WTC11 (cell line): Measurements from ENCODE around the gene CERT1. TPM values are rescaled to one million over a fixed set of nuclear protein-coding genes. Genes with fewer than 3 reads are reported as not detected.

Source experiments
- ATAC-seq: fragments of 200-7000 bp; cut with Tn5 transposase; 2 replicates; pipeline ENCODE4 v1.10.0; 2021; ENCODE audit warnings: mild to moderate bottlenecking, moderate library complexity
- CTCF ChIA-PET: fragments of 300-600 bp; sonication (Branson Sonifier 250); formaldehyde crosslinking; loops from one replicate; lab custom pipeline; 2021; ENCODE audit warnings: antibody characterized with exemption; lab: Charles Lee
- POLR2A ChIA-PET: fragments of 350-600 bp; sonication (Branson Sonifier 250); formaldehyde crosslinking; loops from one replicate; lab custom pipeline; 2021; ENCODE audit warnings: antibody characterized with exemption; lab: Charles Lee
- DNase-seq: peaks from one replicate; pipeline ENCODE4 v3.0.0; 2021; ENCODE audit warnings: low spot score
- H3K27ac Mint-ChIP-seq: 2 replicates; pipeline ENCODE4 v1.8.0; 2021; ENCODE audit warnings: mixed read lengths
- H3K27me3 Mint-ChIP-seq: 2 replicates; pipeline ENCODE4 v1.8.0; 2021; ENCODE audit warnings: low read depth, mild to moderate bottlenecking, moderate library complexity, mixed read lengths
- H3K36me3 Mint-ChIP-seq: 2 replicates; pipeline ENCODE4 v1.8.0; 2021; ENCODE audit warnings: mixed read lengths
- H3K4me1 Mint-ChIP-seq: 2 replicates; pipeline ENCODE4 v1.8.0; 2022; ENCODE audit warnings: mixed read lengths
- H3K4me3 Mint-ChIP-seq: 2 replicates; pipeline ENCODE4 v1.8.0; 2021; ENCODE audit warnings: mild to moderate bottlenecking, moderate library complexity, mixed read lengths
- H3K9me3 Mint-ChIP-seq: 2 replicates; pipeline ENCODE4 v1.8.0; 2021; ENCODE audit warnings: mixed read lengths
- FOXJ3 ChIP-seq: sonication (generic); formaldehyde crosslinking; IDR thresholded peaks from 2 replicates; pipeline ENCODE4 v1.9.0; 2021; ENCODE audit warnings: missing genetic modification reagents, mild to moderate bottlenecking, borderline replicate concordance
- FOXK1 ChIP-seq: sonication (generic); formaldehyde crosslinking; IDR thresholded peaks from 2 replicates; pipeline ENCODE4 v1.8.0; 2022; ENCODE audit warnings: mild to moderate bottlenecking, moderate library complexity, missing genetic modification reagents
- JAZF1 ChIP-seq: fragments of 250-450 bp; sonication (Bioruptor Pico); IDR thresholded peaks from 2 replicates; pipeline ENCODE4 v1.9.0; 2021; ENCODE audit warnings: moderate library complexity, mild to moderate bottlenecking, inconsistent platforms
- NFYB ChIP-seq: sonication (generic); formaldehyde crosslinking; conservative IDR thresholded peaks from 2 replicates; pipeline ENCODE4 v1.8.0; 2022; ENCODE audit warnings: low read depth, missing genetic modification reagents
- NR3C1 ChIP-seq: sonication (generic); formaldehyde crosslinking; conservative IDR thresholded peaks from 2 replicates; pipeline ENCODE4 v1.8.1; 2023; ENCODE audit warnings: low read depth, mild to moderate bottlenecking, missing genetic modification reagents
- PRRX2 ChIP-seq: fragments of 250-450 bp; sonication (Bioruptor Pico); IDR thresholded peaks from 2 replicates; pipeline ENCODE4 v1.8.0; 2021; ENCODE audit warnings: mild to moderate bottlenecking
- SMAD4 ChIP-seq: sonication (generic); formaldehyde crosslinking; IDR thresholded peaks from 2 replicates; pipeline ENCODE4 v1.8.0; 2022; ENCODE audit warnings: mild to moderate bottlenecking, missing genetic modification reagents
- TEAD1 ChIP-seq: sonication (generic); formaldehyde crosslinking; IDR thresholded peaks from 2 replicates; pipeline ENCODE4 v1.8.0; 2022; ENCODE audit warnings: mild to moderate bottlenecking, missing genetic modification reagents
- ZNF138 ChIP-seq: sonication (generic); formaldehyde crosslinking; conservative IDR thresholded peaks from 2 replicates; pipeline ENCODE4 v1.8.1; 2022; ENCODE audit warnings: mild to moderate bottlenecking, moderate library complexity, missing genetic modification reagents
- ZNF219 ChIP-seq: sonication (generic); formaldehyde crosslinking; IDR thresholded peaks from 2 replicates; pipeline ENCODE4 v1.8.0; 2023; ENCODE audit warnings: missing genetic modification reagents, mild to moderate bottlenecking, borderline replicate concordance
- ZNF232 ChIP-seq: sonication (generic); formaldehyde crosslinking; IDR thresholded peaks from 2 replicates; pipeline ENCODE4 v1.8.0; 2022; ENCODE audit warnings: mild to moderate bottlenecking, missing genetic modification reagents
- ZNF416 ChIP-seq: fragments of 250-450 bp; sonication (Bioruptor Pico); IDR thresholded peaks from 2 replicates; pipeline ENCODE4 v1.9.0; 2021; ENCODE audit warnings: mild to moderate bottlenecking, inconsistent platforms
- ZNF671 ChIP-seq: fragments of 250-450 bp; sonication (Bioruptor Pico); IDR thresholded peaks from 2 replicates; pipeline ENCODE4 v1.8.0; 2021; ENCODE audit warnings: mild to moderate bottlenecking
- total RNA-seq: library from RNA; stranded (reverse); gene quantifications from 3 replicates; pipeline ENCODE4 v1.2.3, GENCODE V29; 2021
- TF ChIP-seq, protein P1 (sequence below): sonication (generic); formaldehyde crosslinking; IDR thresholded peaks from 2 replicates; pipeline ENCODE4 v1.8.0; 2022; ENCODE audit warnings: mild to moderate bottlenecking, missing genetic modification reagents
- TF ChIP-seq, protein P2 (sequence below): fragments of 250-450 bp; sonication (Bioruptor Pico); IDR thresholded peaks from 2 replicates; pipeline ENCODE4 v1.9.0; 2021; ENCODE audit warnings: moderate library complexity, mild to moderate bottlenecking, inconsistent platforms, borderline replicate concordance
- TF ChIP-seq, protein P3 (sequence below): sonication (generic); formaldehyde crosslinking; IDR thresholded peaks from 2 replicates; pipeline ENCODE4 v1.8.0; 2022; ENCODE audit warnings: mild to moderate bottlenecking, missing genetic modification reagents
- TF ChIP-seq, protein P4 (sequence below): sonication (generic); formaldehyde crosslinking; IDR thresholded peaks from 2 replicates; pipeline ENCODE4 v1.8.0; 2022; ENCODE audit warnings: mild to moderate bottlenecking, missing genetic modification reagents
- TF ChIP-seq, protein P5 (sequence below): sonication (generic); formaldehyde crosslinking; IDR thresholded peaks from 2 replicates; pipeline ENCODE4 v1.8.1; 2023; ENCODE audit warnings: mild to moderate bottlenecking, missing genetic modification reagents
- TF ChIP-seq, protein P6 (sequence below): fragments of 250-450 bp; sonication (Bioruptor Pico); IDR thresholded peaks from 2 replicates; pipeline ENCODE4 v1.9.0; 2021; ENCODE audit warnings: mild to moderate bottlenecking

The CERT1 gene
- total RNA-seq, 1 experiment from 2014 or later = 50.8 TPM

DNA sequence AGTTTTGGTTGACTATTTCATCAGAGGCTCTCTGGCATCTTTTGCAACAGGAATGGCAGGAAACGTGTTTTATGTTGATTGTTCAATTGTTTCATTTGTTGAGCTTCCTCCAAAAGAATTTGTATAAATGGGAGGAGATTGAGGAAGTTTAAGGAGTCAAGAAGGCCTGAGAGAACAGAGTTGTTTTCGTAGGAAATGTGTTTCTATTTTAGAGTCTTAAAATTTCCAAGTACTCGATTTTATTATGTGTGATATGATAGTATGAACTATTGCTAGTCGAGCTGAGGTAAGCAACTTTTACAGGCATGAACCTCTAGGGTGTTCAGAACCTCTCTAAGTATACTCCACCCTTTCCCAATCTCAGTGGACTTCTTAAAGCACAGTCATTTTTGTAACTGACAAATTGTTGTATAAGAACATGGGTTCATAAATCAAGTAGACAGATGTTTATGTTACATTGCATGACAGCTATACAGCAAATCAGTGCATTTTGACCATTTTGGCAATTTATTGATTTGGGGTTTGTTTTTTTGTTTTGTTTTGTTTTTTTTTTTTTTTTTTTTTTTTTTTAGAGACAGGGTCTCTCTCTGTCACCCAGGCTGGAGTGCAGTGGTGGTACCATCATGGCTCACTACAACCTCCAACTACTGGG lies 47.7 kb upstream of the CERT1 start:
- Mint-ChIP-seq H3K27ac (no peak overlapping the region), H3K9me3 (peaks cover 28% of the 10 kb centered on the region), H3K27me3 (no peaks in the 10 kb centered on the region), H3K36me3 (peaks cover 19% of the 10 kb centered on the region), H3K4me3 (no peak overlapping the region), H3K4me1 (peaks cover 9% of the 10 kb centered on the region)
- ChIA-PET CTCF (interaction anchor here (0.6 kb wide), 1 partner anchor 55 kb away, joined by 4 read pairs; no protein-coding TSS in a partner anchor), POLR2A (no interaction called here)
- TF ChIP-seq, protein P1, sequence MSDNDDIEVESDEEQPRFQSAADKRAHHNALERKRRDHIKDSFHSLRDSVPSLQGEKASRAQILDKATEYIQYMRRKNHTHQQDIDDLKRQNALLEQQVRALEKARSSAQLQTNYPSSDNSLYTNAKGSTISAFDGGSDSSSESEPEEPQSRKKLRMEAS (CRISPR knock-in tag) = no peak
- TF ChIP-seq ZNF416 (CRISPR knock-in tag) = no peak
- no peak for TF ChIP-seq ZNF671
- no peak for TF ChIP-seq ZNF138 (CRISPR knock-in tag)
- TF ChIP-seq, protein P2, sequence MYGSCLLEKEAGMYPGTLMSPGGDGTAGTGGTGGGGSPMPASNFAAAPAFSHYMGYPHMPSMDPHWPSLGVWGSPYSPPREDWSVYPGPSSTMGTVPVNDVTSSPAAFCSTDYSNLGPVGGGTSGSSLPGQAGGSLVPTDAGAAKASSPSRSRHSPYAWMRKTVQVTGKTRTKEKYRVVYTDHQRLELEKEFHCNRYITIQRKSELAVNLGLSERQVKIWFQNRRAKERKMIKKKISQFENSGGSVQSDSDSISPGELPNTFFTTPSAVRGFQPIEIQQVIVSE (CRISPR knock-in tag) = no peak
- TF ChIP-seq NR3C1 (CRISPR knock-in tag) = no peak
- TF ChIP-seq SMAD4 (CRISPR knock-in tag) = no peak
- no peak for TF ChIP-seq FOXJ3 (CRISPR knock-in tag)
- TF ChIP-seq FOXK1 (CRISPR knock-in tag) = no peak
- TF ChIP-seq, protein P3, sequence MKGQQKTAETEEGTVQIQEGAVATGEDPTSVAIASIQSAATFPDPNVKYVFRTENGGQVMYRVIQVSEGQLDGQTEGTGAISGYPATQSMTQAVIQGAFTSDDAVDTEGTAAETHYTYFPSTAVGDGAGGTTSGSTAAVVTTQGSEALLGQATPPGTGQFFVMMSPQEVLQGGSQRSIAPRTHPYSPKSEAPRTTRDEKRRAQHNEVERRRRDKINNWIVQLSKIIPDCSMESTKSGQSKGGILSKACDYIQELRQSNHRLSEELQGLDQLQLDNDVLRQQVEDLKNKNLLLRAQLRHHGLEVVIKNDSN (CRISPR knock-in tag) = no peak
- no peak for TF ChIP-seq NFYB (CRISPR knock-in tag)
- TF ChIP-seq, protein P4, sequence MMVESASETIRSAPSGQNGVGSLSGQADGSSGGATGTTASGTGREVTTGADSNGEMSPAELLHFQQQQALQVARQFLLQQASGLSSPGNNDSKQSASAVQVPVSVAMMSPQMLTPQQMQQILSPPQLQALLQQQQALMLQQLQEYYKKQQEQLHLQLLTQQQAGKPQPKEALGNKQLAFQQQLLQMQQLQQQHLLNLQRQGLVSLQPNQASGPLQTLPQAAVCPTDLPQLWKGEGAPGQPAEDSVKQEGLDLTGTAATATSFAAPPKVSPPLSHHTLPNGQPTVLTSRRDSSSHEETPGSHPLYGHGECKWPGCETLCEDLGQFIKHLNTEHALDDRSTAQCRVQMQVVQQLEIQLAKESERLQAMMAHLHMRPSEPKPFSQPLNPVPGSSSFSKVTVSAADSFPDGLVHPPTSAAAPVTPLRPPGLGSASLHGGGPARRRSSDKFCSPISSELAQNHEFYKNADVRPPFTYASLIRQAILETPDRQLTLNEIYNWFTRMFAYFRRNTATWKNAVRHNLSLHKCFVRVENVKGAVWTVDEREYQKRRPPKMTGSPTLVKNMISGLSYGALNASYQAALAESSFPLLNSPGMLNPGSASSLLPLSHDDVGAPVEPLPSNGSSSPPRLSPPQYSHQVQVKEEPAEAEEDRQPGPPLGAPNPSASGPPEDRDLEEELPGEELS (CRISPR knock-in tag) = no peak
- TF ChIP-seq, protein P5, sequence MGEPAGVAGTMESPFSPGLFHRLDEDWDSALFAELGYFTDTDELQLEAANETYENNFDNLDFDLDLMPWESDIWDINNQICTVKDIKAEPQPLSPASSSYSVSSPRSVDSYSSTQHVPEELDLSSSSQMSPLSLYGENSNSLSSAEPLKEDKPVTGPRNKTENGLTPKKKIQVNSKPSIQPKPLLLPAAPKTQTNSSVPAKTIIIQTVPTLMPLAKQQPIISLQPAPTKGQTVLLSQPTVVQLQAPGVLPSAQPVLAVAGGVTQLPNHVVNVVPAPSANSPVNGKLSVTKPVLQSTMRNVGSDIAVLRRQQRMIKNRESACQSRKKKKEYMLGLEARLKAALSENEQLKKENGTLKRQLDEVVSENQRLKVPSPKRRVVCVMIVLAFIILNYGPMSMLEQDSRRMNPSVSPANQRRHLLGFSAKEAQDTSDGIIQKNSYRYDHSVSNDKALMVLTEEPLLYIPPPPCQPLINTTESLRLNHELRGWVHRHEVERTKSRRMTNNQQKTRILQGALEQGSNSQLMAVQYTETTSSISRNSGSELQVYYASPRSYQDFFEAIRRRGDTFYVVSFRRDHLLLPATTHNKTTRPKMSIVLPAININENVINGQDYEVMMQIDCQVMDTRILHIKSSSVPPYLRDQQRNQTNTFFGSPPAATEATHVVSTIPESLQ (CRISPR knock-in tag) = no peak
- TF ChIP-seq, protein P6, sequence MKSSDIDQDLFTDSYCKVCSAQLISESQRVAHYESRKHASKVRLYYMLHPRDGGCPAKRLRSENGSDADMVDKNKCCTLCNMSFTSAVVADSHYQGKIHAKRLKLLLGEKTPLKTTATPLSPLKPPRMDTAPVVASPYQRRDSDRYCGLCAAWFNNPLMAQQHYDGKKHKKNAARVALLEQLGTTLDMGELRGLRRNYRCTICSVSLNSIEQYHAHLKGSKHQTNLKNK (CRISPR knock-in tag) = no peak
- no peak for TF ChIP-seq PRRX2
- TF ChIP-seq ZNF219 (CRISPR knock-in tag) = no peak
- DNase-seq (no peak), ATAC-seq (no peak)

DNA sequence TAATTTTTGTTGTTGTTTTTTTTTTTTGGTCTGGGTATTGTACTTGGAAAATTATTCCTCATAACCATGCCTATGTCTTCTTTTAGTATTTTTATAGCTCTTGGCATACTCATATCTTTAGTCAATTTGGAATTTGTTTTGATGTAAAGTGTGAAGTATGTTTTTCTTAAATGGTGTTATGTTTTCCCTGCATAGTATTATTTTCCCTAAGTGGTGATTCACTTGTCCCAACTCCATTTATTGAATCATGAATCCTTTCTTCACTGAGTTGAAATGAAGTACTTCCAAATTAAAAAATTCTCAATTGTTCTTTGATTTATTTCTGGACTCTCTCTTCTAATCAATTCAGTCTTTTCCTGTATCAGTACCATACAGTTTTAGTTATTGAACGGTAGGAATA lies 46.8 kb upstream of the CERT1 start:
- ATAC-seq = no peak
- Mint-ChIP-seq H3K27ac (no peak overlapping the region), H3K27me3 (no peaks in the 10 kb centered on the region), H3K4me3 (no peak overlapping the region), H3K4me1 (peaks cover 9% of the 10 kb centered on the region), H3K9me3 (peaks cover 19% of the 10 kb centered on the region), H3K36me3 (peaks cover 12% of the 10 kb centered on the region)
- CTCF ChIA-PET = no interaction called here
- POLR2A ChIA-PET = no interaction called here
- DNase-seq = no peak
- TF ChIP-seq PRRX2 (no peak), FOXK1 (CRISPR knock-in tag) (no peak)

DNA sequence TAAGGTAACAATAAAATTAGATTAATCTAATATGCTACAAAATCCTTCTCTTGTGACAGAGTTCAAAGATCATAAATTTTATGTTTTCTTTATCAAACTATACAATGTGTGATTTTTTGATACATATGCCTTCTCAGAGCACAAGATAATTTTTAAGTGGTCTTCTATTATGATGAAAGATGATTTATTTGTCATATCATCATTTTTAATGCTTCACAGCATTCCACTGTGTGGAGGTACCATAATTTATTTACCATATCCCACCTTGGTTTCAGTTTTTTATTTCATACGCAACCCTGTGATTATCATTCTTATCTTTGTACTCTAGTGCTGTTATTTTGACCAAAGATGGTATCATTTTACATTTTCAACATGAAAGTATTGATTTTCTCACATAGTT lies 41.9 kb upstream of the CERT1 start:
- CTCF ChIA-PET = no interaction called here
- no peak for TF ChIP-seq ZNF232 (CRISPR knock-in tag)
- TF ChIP-seq TEAD1 (CRISPR knock-in tag) = no peak
- TF ChIP-seq JAZF1 (CRISPR knock-in tag) = no peak
- H3K4me3 Mint-ChIP-seq = no peak overlapping the region

More for the DNA sequence above, 41.9 kb upstream of the CERT1 start:
- POLR2A ChIA-PET = no interaction called here
- Mint-ChIP-seq H3K36me3 (no peaks in the 10 kb centered on the region), H3K9me3 (no peaks in the 10 kb centered on the region), H3K27ac (no peak overlapping the region), H3K4me1 (no peaks in the 10 kb centered on the region), H3K27me3 (no peaks in the 10 kb centered on the region)
- DNase-seq (no peak), ATAC-seq (no peak)
